Measurements from ENCODE around the gene PHC3. TPM values are rescaled to one million over a fixed set of nuclear protein-coding genes. Genes with fewer than 3 reads are reported as not detected.

PHC3 gene
- polyA plus RNA-seq, 1 donor (not counting 4 experiments of a cell fraction or from before 2014, with no cell fraction given) = 32.2 TPM

DNA sequence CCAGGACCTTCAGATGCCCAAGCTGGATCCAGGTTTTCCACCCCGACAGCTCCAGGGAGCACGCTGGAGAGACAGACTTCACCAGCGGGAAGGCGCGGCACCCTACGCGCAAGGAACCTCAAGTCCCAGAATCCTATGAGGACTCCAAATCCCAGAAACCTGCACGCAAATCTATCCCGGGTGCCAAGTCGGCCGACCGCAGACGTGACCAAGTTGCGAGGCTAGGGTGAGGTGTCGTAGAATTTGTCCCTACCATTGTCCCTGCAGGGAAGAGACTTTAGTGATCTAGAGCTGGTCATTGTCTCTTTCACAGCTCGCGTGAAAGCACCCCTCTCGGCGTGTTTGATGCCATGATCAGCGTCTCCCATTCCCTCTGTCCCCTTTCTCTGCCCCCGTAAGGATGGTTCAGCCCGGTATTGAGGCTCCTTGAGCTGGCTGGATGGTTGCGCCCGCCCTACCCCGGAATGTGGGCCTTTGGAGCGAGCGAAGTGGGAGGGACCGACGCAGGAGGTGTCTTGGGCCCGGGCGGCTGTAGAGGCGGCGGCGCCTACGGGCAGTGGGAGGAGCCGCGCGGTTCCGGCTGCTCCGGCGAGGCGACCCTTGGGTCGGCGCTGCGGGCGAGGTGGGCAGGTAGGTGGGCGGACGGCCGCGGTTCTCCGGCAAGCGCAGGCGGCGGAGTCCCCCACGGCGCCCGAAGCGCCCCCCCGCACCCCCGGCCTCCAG, 40.6 kb upstream of the PHC3 start, which contains the start of gene PRKCI:
PRKCI (plus strand) TSS at position 501 of the 723 bp plus-strand sequence. CDS start 246 bp downstream, outside the sequence.
- Histone ChIP-seq H3K4me3 (ENCODE audit: control insufficient read depth in 2 of 3, extremely low read depth in 1 of 3, insufficient read depth in 2 of 3, low read depth in 1 of 3, low read length in 3 of 3) (peak within 1 kb of the TSS; percentile 76 to 95 (median 76)), H3K36me3 (ENCODE audit: control insufficient read depth in 2 of 2, extremely low read depth in 1 of 2, insufficient read depth in 2 of 2, low read length in 2 of 2) (no peaks in the 10 kb centered on the region), H2AFZ (ENCODE audit: control insufficient read depth, low read length) (peak within 1 kb of the TSS; percentile 94), H3K9me1 (ENCODE audit: control insufficient read depth, extremely low read depth, insufficient read depth, low read length) (no peaks in the 10 kb centered on the region), H3K4me1 (ENCODE audit: control insufficient read depth, extremely low read depth, insufficient read depth, low read length) (peaks cover 31% of the 10 kb centered on the region), H3K27ac (ENCODE audit: control insufficient read depth, insufficient read depth, low read length) (peak within 1 kb of the TSS; percentile 99), H3K4me2 (ENCODE audit: control insufficient read depth, extremely low read depth, insufficient read depth, low read depth, low read length) (peak within 1 kb of the TSS; percentile 97), H3K79me2 (ENCODE audit: control insufficient read depth, insufficient read depth, low read length) (peaks cover 43% of the 10 kb centered on the region), H3K27me3 (ENCODE audit: control insufficient read depth, extremely low read depth, insufficient read depth, low read length) (no peaks in the 10 kb centered on the region), H4K20me1 (ENCODE audit: control insufficient read depth, extremely low read depth, insufficient read depth, low read length) (no peaks in the 10 kb centered on the region), H3K9ac (ENCODE audit: control insufficient read depth, extremely low read depth, insufficient read depth, low read length) (peak within 1 kb of the TSS; percentile 97), H3K9me3 (ENCODE audit: control insufficient read depth, low read depth, low read length) (no peaks in the 10 kb centered on the region)
- FAIRE-seq = peak; percentile 91
- dilution Hi-C loops (cut with MboI; ENCODE audit: extremely low pct_ligation_motif_present, low sequenced_read_pairs) = no loop called here
- DNase-seq (ENCODE audit: low read depth, low spot score) = peak; percentile 76
- TF ChIP-seq, protein P1, sequence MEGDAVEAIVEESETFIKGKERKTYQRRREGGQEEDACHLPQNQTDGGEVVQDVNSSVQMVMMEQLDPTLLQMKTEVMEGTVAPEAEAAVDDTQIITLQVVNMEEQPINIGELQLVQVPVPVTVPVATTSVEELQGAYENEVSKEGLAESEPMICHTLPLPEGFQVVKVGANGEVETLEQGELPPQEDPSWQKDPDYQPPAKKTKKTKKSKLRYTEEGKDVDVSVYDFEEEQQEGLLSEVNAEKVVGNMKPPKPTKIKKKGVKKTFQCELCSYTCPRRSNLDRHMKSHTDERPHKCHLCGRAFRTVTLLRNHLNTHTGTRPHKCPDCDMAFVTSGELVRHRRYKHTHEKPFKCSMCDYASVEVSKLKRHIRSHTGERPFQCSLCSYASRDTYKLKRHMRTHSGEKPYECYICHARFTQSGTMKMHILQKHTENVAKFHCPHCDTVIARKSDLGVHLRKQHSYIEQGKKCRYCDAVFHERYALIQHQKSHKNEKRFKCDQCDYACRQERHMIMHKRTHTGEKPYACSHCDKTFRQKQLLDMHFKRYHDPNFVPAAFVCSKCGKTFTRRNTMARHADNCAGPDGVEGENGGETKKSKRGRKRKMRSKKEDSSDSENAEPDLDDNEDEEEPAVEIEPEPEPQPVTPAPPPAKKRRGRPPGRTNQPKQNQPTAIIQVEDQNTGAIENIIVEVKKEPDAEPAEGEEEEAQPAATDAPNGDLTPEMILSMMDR (optimal IDR thresholded peaks at IDR 0.05 in 1 of 3, IDR thresholded peaks at IDR 0.05 in 1 of 3, conservative IDR thresholded peaks at IDR 0.05 in 1 of 3; ENCODE audit: extremely low read depth in 1 of 3, insufficient read depth in 2 of 3, low read length in 3 of 3) = no peak
- TF ChIP-seq EZH2 (IDR thresholded peaks at IDR 0.05; ENCODE audit: low read length) = no peak

DNA sequence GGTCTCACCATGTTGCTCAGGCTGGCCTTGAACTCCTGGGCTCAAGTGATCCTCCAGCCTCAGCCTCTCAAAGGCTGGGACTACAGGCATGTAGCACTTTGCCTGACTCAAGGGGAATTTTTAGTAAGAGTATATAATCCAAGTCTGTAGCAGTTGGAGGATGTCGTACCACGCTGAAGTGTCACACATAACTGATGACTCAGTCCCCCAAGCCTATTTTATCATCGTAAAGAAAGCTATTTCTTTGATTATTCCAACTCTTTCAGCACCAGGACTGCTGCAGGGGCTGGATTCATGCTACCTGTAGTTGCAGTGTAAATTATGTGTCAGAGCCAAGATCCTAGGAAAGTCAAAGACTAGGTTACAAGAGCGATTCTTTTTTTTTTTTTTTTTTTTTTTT, 39.3 kb upstream of the PHC3 start:
- Histone ChIP-seq H3K79me2 (ENCODE audit: control insufficient read depth, insufficient read depth, low read length) (peaks cover 32% of the 10 kb centered on the region), H4K20me1 (ENCODE audit: control insufficient read depth, extremely low read depth, insufficient read depth, low read length) (no peaks in the 10 kb centered on the region), H3K9me3 (ENCODE audit: control insufficient read depth, low read depth, low read length) (no peaks in the 10 kb centered on the region), H3K4me2 (ENCODE audit: control insufficient read depth, extremely low read depth, insufficient read depth, low read depth, low read length) (no peak overlapping the region), H3K36me3 (ENCODE audit: control insufficient read depth in 2 of 2, extremely low read depth in 1 of 2, insufficient read depth in 2 of 2, low read length in 2 of 2) (no peaks in the 10 kb centered on the region), H3K9ac (ENCODE audit: control insufficient read depth, extremely low read depth, insufficient read depth, low read length) (no peak overlapping the region), H3K4me1 (ENCODE audit: control insufficient read depth, extremely low read depth, insufficient read depth, low read length) (peaks cover 19% of the 10 kb centered on the region), H2AFZ (ENCODE audit: control insufficient read depth, low read length) (no peak overlapping the region), H3K27me3 (ENCODE audit: control insufficient read depth, extremely low read depth, insufficient read depth, low read length) (no peaks in the 10 kb centered on the region), H3K4me3 (ENCODE audit: control insufficient read depth in 2 of 3, extremely low read depth in 1 of 3, insufficient read depth in 2 of 3, low read depth in 1 of 3, low read length in 3 of 3) (no peak overlapping the region), H3K27ac (ENCODE audit: control insufficient read depth, insufficient read depth, low read length) (no peak overlapping the region), H3K9me1 (ENCODE audit: control insufficient read depth, extremely low read depth, insufficient read depth, low read length) (no peaks in the 10 kb centered on the region)
- TF ChIP-seq, protein P1 (optimal IDR thresholded peaks at IDR 0.05 in 1 of 3, IDR thresholded peaks at IDR 0.05 in 1 of 3, conservative IDR thresholded peaks at IDR 0.05 in 1 of 3; ENCODE audit: extremely low read depth in 1 of 3, insufficient read depth in 2 of 3, low read length in 3 of 3) = no peak
- TF ChIP-seq EZH2 (IDR thresholded peaks at IDR 0.05; ENCODE audit: low read length) = no peak
- DNase-seq (ENCODE audit: low read depth, low spot score) (no peak), FAIRE-seq (no peak)
- dilution Hi-C loops (cut with MboI; ENCODE audit: extremely low pct_ligation_motif_present, low sequenced_read_pairs) = no loop called here

Measured in keratinocyte (primary cell).